Nucleus accumbens (tissue), 56 donors: ENCODE data around the gene LCE4A.
"Not testable (repeated sequence)": the region's sequence is repeated elsewhere in the genome, so short reads cannot be mapped to it uniquely, and the experiment has no call there.

ENCODE experiments used
- DNase-seq, 56 donors: peaks; one replicate each; lab custom pipeline; 2025; lab: John Stamatoyannopoulos, UW

LCE4A gene

DNA sequence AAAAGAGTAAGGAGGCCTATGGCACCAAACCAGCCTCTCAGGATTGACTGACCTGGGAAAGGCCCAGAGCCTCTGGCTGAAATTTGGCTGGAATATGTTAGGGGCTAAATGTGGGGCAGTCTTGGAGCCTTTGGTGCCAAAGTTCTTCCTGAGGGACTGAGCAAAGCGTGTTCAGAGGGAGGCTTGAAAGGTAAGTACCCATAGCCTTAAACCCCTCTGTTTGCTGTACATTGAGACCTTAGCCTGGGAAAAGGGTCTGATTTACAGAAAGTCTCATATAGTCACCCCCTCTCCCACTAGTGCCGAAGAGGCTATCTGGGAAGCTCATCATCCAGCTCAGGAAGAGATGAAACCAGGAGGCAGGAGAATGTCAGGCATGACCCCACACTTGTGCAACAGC is at the start of gene LCE4A:
Gene LCE4A, plus strand, starts transcription at position 301 of the 400 bp plus-strand sequence. CDS start 916 bp downstream, outside the sequence.
- DNase-seq: no peak

DNA sequence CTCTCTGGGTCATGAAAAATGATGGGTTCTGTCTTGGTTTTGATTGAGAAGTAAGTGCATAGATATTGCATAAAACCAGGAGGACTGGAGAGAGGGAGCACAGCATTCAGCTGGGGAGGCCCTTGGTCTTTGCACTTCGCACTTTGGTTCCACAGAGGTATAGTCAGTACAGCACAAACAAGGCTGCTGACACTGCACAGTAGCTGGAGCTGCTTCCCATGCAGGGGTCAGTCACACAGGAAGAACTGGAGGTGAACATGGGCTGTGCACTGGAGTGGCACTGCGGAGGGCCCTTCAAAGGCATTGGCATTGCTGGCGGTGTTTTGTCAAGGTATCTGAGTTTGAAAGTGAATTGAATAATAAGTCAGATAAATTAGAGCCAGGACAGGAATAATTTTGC is 49.3 kb upstream of the LCE4A start:
- DNase-seq: no peak

- no peak for DNase-seq
These were observed 44.9 kb upstream of the LCE4A start, which contains the start of gene LCE2D for GRCh38 chr1:152663098-152663497. Gene LCE2D (plus strand): TSS chr1:152663380. CDS start chr1:152664106, 726 bp downstream.

- not testable (repeated sequence) for DNase-seq
These were observed 41.8 kb upstream of the LCE4A start for GRCh38 chr1:152666171-152666570.

DNA sequence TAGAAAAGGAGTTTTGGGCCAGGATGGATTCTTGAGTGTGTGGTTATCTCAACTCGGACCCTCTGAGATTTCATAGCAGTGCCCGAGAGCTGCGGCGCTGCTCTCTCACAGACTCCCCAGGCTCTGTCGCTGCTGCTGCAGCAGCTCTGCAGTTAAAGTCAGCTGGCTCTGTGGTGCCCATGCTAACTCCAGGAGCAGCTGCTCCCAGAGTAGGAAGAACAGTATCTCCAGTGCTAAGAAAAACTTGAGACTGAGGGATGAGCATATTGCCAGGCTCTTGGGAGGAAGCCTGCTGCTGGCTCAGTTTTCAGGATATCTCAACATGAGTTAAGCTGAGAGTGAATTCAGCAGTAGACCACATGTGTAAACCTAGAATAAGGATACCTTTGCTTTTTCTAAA is 40.3 kb upstream of the LCE4A start:
- no peak for DNase-seq

GRCh38 chr1:152673016-152673415 is 34.9 kb upstream of the LCE4A start:
- DNase-seq: no peak

GRCh38 chr1:152674983-152675382 is 33.0 kb upstream of the LCE4A start, which contains the start of gene LCE2C:
Gene LCE2C (plus strand): TSS chr1:152675279. CDS start chr1:152676016, 737 bp downstream.
- DNase-seq: not testable (repeated sequence)

DNA sequence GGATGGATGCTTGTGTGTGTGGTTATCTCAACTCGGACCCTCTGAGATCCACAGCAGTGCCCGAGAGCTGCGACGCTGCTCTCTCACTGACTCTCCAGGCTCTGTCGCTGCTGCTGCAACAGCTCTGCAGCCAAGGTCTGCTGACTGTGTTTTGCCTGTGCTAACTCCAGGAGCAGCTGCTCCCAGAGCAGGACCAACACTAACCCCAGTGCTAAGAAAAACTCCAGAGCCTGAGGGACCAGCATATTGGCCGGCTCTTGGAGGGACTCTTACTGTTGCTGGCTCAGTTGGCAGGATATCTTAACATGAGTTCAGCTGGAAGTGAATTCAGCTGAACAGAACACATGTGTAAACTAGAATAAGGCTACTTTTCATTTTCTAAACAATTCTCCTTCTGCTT is 28.5 kb upstream of the LCE4A start:
- DNase-seq: no peak

DNA sequence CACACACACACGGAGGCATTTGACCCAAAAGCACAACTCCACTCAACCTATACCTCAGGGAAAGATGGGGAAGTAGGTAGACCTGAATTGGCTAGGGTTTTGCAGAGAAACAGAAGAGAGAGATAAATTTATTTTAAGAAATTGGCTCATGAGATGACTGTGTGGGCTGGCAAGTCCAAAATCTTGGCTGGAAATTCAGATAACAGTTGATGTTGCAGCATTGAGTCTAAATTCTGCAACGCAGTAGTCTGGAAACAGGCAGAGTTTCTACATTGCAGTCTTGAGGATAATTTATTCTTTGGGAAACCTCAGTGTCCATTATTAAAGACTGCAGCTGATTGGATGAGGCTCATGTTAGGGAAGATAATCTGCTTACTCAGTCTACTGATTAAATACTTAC is 26.3 kb upstream of the LCE4A start:
- no peak for DNase-seq

DNA sequence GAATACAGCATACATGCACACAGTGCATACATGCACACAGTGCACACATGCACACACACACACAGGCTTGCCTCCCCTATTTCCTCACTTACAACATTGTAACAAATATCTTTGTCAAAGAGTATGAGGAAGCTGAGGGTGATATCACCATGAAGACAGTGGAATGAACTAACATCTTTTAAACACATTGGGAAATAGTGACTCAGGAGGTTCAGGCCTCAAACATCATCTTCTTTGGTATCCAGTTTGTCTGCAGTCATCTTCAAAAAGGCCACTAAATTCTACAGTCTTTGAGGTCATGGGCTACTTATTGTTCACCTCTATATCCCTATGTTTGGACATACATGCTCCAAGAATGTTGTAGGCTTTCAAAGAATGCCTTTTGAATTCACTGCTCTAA is 24.1 kb upstream of the LCE4A start:
- DNase-seq: no peak

DNA sequence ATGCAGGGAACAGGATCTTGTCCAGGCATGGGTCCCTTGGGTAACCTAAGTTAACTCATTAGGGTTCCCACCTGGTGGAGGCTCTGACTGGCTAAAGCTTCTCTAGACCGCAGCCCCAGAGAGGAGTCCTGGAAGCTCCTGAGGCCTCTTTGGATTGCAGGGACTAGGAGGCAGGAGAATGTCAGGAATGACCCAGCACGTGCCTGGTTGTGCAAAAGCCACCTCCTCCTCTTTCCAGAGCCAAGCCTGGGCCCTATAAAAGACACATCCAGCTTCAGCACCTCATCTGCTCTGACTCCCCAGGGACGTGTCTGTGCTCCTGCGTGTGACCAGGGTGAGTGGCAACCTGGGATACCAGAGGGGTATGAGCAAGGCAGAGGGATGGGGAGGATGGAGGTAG is 22.1 kb upstream of the LCE4A start, which contains the start of gene LCE2B:
Gene LCE2B, plus strand, starts transcription at position 301 of the 400 bp plus-strand sequence. CDS start 721 bp downstream, outside the sequence.
- not testable (repeated sequence) for DNase-seq

GRCh38 chr1:152697701-152698600 is 10.0 kb upstream of the LCE4A start, which contains the start of gene LCE2A:
Gene LCE2A (plus strand): TSS chr1:152698345. CDS start chr1:152698902, 557 bp downstream.
- no peak for DNase-seq

- no peak for DNase-seq
These were observed 8.2 kb upstream of the LCE4A start for GRCh38 chr1:152699746-152700145.

DNA sequence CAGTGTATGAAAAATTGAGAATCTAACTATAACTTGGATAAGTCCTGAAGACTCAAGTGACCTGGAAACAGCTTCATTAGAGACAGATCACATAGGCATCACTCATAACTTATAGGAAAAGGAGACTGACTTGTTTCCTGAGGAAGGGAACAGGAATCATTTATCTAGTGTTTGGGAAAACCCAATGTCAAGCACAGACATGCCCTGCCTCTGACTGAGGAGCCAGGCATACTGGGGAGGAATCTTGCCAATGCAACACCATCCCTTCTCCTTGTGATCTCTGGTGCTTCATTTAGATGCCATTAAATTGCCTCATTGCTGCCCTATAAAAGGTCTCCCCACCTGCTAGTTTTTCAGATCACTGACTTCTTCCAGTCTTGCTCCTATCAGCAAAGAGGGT is 10.3 kb downstream of the LCE4A start:
- DNase-seq: no peak

DNA sequence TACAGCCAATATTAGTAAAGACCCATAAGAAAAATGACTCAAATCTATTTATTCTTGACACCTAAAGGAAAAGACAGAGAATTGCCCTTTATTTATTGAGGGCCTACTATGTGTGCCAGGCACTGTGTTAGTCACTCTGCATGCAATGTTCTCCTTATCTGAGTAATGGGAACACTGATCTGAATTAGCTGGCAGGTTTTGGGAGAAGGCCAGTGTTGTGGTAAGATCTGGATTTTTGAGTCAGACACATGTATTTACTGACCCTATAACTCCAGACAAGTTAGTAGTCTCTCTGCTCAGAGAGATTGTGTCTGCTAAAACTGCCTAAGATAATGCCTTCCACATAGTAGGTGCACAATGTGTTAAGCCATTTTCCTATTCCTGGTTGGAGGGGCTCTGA is 17.3 kb downstream of the LCE4A start:
- no peak for DNase-seq

- no peak for DNase-seq
These were observed 21.0 kb downstream of the LCE4A start for GRCh38 chr1:152728986-152729385.

- no peak for DNase-seq
These were observed 27.7 kb downstream of the LCE4A start for GRCh38 chr1:152735648-152736047.

GRCh38 chr1:152737997-152738396 is 30.0 kb downstream of the LCE4A start:
- DNase-seq: no peak

GRCh38 chr1:152739841-152740240 is 31.9 kb downstream of the LCE4A start:
- DNase-seq: no peak

- no peak for DNase-seq
These were observed 33.7 kb downstream of the LCE4A start for GRCh38 chr1:152741656-152742055.

DNA sequence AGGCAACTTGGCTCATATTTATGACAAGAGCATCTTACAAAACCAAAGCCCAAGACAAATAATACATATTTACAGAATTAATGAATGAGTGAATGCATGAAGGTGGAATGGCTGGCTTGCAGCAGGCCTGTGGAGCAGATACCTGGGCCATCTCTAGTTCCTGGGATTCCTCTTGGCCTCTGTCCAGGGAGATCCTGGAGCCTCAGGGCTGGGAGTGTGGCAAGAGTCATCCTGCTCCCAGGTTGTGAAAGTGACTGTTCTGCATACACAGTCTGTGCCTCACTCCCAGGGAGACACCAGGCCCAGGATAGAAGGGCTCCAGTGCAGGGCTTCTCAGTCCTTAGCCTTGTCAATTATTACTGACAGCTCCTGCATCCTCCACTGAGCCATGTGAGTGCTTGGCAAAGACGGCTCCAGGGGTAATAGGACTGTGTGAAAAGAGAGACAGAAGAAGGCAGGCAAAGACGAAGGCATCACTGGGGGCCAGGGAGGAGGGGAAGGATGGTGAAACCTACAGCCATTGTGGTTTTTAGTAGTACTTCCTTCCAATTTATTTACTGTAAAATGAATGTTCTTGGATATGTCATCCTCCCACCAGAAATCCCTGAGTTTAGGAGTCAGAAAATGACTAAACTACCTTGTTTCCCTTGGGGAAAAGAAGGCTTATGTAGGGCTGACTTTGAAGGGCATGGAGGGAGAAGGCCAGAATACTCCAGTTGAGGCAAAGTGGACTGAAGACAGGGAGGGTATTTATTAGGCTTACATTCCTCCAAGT is 35.6 kb downstream of the LCE4A start:
- DNase-seq: no peak
